Gastroesophageal sphincter (tissue), 3 donors: ENCODE measurements around the gene ADORA2A.

Source experiments
- CTCF ChIP-seq, 4 experiments: fragments of 200-600 bp in 2 of 4; fragments of 450-650 bp in 2 of 4; sonication (generic) in 1 of 4; IDR thresholded peaks; one replicate each; pipeline ENCODE4 v1.5.1; 2017 to 2019; ENCODE audit warnings: antibody characterized with exemption in 4 of 4, mild to moderate bottlenecking in 2 of 4, moderate library complexity in 2 of 4
- EP300 ChIP-seq: sonication (generic); formaldehyde crosslinking; IDR thresholded peaks from one replicate; pipeline ENCODE4 v1.6.1; 2017; ENCODE audit warnings: antibody characterized with exemption, mild to moderate bottlenecking
- POLR2A ChIP-seq, 2 donors: fragments of 450-650 bp; IDR thresholded peaks; one replicate each; pipeline ENCODE4 v1.6.1; 2017; ENCODE audit warnings: antibody characterized with exemption in 2 of 2, mild to moderate bottlenecking in 2 of 2, moderate library complexity in 1 of 2
- POLR2AphosphoS5 ChIP-seq: sonication (generic); formaldehyde crosslinking; IDR thresholded peaks from one replicate; pipeline ENCODE4 v1.6.1; 2017; ENCODE audit warnings: antibody characterized with exemption

DNA sequence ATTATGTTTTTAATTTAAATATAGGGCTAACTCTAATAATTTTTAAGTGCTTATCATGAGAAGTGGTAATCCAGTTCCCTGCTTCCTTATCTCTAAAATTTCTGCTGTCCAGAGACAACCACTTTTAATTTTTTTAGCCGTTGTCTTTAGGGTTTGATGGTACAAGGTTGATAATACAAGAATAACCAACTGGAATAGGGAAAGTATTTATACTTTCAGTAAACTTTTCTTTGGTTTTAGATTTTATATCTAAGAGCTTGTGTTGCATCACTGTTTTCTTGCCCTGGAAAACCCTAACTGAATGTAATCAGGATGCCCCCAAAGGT lies 46.5 kb upstream of the ADORA2A start:
- no peak for TF ChIP-seq CTCF (IDR thresholded peaks at IDR 0.05)
- TF ChIP-seq POLR2A (IDR thresholded peaks at IDR 0.05) = no peak
- no peak for TF ChIP-seq POLR2AphosphoS5
- TF ChIP-seq EP300 = no peak
